Ureter (tissue), 1 donor: ENCODE data around the gene HTR2C. TPM values are rescaled to one million over a fixed set of nuclear protein-coding genes. Genes with fewer than 3 reads are reported as not detected.
"Not testable (repeated sequence)": the region's sequence is repeated elsewhere in the genome, so short reads cannot be mapped to it uniquely, and the experiment has no call there.

Experiments
- DNase-seq: peaks from one replicate; pipeline ENCODE4 v3.0.0-alpha.2; 2020; ENCODE audit warnings: low spot score
- total RNA-seq: library from RNA; stranded (reverse); gene quantifications from one replicate; pipeline ENCODE4 v1.2.4, GENCODE V29; 2023
- donor health status: DM: yes; HTN: yes; CAD: no.

Gene HTR2C
- total RNA-seq, result 0.75 TPM

GRCh38 chrX:114583646-114584374 lies at the start of gene HTR2C:
Gene HTR2C, plus strand, starts transcription at chrX:114584086. Its CDS starts 142,851 bp downstream, at chrX:114726937.
- DNase-seq, result no peak

DNA sequence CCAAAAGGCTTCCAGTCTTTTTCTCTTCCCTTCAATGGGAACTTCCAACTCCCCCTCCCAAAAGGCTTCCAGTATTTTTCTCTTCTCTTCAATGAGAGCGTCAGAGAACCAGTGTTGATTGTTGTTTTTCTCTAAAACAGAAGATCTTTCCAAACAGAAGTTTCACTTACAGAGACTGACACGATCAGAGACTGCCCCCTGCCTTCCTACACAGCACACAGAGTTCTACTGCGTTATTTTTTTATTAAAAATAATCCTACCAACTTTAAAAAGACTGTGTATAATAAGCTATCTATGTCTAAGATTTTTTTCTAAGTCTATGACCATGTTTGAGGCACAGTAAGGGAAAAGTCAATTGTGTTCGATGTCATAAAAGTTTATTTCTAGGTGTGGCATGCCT lies 3.5 kb upstream of the HTR2C start:
- DNase-seq, result no peak

- no peak for DNase-seq
Measured at GRCh38 chrX:114581528-114582263, 2.2 kb upstream of the HTR2C start.

DNA sequence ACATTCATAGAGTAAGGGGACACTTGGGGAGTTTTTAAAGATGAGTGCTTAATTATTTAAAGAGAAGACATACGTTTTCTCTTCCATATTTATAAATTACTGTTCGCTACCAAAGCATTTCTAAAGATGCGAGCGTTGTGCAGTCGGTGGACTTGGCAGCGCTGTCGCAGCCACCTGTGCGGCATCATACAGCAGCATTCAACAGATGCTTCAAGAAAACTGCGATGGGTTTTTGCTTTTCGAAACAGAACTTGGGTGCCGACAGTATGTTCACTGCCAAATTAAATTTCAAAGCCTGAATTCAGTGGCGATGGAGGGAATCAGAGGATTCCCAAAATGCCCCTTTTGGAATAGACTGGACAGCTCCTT lies 1.6 kb upstream of the HTR2C start:
- DNase-seq, result no peak

DNA sequence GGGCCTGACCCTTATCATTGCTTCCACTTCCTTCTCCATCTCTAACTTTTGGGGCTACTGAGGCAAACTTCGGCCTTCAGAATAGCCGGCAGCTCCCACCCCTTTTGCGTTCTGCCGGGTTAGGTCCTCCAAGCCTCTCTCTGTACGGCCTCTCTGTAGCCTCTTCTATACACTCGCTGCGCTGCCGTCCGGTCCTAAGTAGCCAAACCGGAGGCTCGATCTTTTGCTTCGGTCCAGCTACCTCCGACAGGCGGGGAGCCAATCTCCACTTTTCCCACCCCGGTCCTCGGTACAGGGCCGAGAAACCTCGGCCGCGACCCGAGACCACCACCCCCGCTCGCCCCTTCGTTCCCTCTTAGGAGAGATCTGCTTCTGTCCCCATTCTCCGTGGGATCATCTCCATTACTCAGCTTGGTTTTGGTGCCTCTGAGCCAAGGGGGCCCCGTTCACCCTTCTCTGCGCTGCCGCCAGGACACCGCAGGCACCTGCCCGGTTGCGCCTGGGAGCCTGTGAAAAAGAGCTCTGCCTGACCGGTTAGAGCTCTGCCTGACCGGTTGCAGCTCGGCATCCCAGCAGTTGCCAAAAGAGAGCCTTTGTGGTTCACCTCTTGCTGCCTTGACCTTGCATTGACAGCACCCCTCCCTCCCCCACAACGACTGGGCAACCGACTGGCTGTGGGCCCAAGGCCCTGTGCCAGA lies 1.0 kb upstream of the HTR2C start:
- DNase-seq, result no peak

DNA sequence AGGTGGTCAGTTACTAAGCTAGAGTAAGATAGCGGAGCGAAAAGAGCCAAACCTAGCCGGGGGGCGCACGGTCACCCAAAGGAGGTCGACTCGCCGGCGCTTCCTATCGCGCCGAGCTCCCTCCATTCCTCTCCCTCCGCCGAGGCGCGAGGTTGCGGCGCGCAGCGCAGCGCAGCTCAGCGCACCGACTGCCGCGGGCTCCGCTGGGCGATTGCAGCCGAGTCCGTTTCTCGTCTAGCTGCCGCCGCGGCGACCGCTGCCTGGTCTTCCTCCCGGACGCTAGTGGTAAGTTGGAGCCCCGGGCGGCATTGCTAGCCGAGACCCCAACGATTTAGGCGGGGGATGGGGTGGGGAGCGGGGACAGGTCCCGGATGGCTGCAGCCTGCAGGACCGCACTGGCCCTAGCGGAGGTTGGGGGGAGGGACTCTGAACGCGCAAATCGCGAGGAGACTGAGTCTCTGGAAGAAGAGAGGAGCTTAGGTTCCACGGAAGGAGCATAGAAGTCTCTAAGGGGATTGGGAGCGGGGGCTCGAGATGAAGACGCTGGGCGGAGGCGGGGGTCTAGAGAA lies 573 bp downstream of the HTR2C start:
- DNase-seq, result no peak

DNA sequence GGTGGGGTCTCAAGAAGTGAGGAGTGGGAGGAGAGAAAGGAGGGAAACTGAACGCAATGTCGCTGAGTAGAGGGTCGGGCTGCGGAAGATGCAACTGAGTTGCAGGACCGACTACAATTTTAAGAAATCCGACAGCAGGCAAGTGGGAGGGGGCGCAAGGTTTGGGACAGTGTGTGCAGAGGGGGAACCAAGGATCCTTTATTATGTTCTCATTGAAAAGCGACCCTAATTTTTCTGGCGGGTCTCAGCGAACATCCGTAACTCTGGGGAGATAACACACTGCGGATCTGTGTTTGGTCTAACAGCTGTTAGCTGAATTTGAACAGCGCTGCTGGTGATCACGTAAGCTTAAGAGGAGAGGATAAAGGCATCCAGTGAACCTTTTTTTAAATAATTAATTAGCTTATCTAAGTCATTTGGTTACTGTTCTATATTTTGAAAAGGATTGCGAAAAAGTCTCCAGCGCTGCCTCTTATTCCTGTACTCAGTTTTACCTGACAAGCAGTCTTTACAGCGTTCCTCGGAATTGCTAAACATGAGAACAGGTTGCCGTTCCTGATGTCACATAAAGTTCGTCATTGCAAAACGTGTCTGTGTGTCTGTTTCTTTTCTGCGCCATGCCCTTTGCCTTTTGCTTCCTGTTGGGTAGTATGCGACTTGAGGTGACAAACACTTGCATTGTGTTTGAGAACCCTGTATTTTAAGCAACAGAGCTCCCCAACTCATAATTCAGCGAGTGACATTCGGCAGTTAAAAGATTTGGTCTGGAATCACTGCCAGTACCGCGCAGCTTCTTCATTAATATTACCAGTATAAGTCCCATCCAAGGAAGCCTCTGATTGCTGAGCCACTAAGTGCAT lies 1.3 kb downstream of the HTR2C start:
- no peak for DNase-seq

DNA sequence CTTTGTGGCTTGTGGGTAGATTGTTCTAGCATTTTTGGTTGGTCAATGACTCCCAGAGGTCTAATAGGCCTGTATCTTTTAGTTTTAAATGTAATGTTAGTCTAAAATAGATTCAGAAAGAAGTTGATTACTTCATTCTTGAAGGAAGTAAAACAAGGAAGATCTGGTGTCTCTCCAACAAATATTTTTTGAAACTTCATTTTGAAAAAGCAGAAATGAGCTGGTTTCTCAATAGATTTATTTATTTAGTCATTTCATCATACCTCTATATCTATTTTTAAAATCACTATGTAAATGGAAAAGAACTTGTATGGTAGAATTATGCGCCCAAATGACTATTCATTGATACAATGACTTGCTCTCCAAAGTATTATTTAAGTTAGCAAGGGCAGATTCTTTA lies 7.2 kb downstream of the HTR2C start:
- DNase-seq, result no peak

DNA sequence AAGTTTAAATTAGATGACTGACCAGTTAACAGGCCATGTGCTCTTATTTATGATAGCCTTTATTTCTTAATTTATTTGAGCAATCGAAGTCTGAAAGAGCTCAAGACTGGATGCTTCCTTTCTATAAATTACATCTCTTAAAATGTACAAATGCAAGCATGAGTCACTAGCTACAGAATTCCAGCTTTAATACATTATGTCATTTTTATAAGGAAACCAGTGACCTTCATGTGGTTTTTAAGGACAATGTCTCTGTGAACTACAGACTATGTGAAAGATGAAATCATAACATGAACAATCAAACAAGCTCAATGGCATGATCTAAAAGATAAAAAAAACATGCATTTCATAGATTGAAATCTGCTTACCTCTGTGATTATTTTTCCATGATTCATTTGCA lies 15.4 kb downstream of the HTR2C start:
- no peak for DNase-seq

DNA sequence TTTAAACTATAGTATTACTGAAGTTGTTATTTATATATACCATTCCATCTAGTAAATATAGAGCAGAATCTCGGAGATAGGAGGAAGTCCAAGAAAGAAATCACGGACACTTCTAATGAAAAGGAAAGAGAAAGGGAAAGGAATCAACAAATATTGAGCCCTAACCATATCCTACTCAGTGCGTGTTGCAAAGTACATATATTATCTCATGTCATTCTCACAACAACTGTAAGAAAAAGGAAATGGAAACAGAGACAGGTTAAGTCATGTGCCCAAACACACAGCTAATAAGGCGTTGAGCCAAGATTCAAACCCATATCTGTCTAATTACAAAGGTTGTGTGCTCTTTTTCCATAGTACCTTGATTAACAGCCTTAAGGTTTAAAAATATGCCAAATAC lies 16.0 kb downstream of the HTR2C start:
- DNase-seq, result no peak

- DNase-seq, result not testable (repeated sequence)
Measured at GRCh38 chrX:114606619-114607018, 22.7 kb downstream of the HTR2C start.

GRCh38 chrX:114611018-114611619 lies 27.2 kb downstream of the HTR2C start:
- no peak for DNase-seq

GRCh38 chrX:114615765-114616164 lies 31.9 kb downstream of the HTR2C start:
- no peak for DNase-seq

DNA sequence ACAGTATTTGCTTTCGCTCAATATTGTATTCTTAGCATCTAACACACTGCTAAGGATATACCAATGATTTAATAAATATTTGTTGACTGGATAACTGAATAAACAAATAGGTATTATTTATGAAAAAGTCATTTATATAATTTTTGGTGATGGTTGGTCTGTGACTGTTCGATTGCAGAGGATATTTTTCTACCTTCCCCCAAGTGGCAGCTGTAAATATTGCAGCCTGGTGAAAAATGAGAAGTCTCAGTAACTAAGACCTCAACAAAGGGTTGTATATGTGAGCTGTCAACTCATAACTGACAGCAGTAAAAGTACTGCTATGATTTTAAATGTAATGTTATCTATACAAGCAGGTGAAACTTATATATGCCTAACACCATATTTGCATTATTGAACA lies 36.0 kb downstream of the HTR2C start:
- no peak for DNase-seq

DNA sequence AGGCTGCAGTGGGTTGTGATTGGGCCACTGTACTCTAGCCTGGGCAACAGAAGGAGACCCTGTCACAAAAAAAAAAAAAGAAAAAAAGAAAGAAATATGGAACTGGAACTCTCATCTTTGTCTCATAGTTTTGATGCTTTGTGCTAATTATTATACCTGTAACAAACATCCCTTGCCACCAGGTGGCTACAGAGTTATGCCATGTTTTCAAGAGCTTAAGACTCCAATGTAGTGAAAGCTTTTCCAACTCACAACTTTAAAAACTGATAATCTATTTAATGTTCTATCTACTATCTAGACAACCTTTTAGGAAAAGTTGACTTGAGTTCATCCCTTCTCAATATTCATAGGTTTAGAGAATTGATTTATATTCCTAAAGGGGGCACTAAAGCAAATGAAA lies 42.4 kb downstream of the HTR2C start:
- DNase-seq, result no peak

DNA sequence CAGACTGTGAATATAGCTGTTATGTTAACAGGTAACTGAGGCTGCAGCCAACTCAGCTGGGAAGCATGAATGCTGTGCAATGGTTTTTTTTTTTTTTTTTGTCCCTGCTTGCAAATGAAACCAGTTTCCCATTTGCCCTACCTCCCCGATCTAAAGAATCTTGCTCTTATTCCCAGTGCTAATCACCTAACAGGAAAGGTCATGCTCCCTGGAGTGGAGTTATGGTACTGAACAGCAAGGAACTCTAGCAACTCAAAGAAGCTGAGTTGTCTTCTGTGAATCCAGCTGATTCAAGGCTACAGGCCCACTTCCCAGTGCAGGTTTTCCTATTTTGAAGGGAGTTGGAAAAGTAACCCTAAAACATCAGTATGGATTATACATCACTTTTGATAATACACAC lies 52.1 kb downstream of the HTR2C start:
- DNase-seq, result no peak

DNA sequence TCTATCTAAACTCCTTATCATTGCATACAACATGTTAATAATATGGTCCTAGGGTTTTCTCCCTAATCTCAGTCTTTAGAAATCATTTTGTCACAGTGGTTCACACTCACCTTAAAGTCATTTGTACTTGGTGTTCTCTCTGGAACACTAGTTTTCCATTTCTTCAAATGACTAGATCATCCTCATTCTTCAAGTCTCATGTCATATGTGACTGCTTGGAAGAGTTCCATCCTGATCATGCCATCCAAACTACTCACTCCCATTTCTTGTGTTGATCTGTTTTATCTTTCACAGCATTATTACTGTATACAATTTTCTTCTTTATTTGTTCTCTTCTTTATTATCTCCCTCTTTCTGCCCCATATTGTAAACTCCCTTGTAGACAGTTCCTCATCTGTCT lies 66.5 kb downstream of the HTR2C start:
- DNase-seq, result no peak

GRCh38 chrX:114675365-114675764 lies 91.5 kb downstream of the HTR2C start:
- no peak for DNase-seq

GRCh38 chrX:114700533-114700932 lies 116.6 kb downstream of the HTR2C start:
- not testable (repeated sequence) for DNase-seq

DNA sequence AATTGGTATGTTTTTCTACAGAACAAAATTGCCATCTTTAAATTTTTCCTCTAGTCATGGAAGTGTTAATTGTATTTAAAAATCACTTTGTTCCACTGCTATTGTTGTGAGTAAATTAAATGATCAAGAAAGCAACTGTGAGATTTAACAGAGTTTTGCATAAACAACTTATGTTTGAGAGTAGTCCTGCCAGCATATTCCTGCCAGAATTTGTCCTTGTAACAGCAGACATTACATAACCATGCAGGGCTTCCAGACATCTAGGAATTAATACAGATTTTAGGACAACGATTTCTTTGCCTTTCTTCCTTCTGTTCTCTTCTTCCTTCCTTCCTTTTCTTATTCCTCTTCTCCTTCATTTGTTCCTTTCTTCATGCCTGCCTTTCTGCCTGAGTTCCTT lies 125.5 kb downstream of the HTR2C start:
- no peak for DNase-seq

- DNase-seq, result no peak
Measured at GRCh38 chrX:114710571-114710970, 126.7 kb downstream of the HTR2C start.
